GM19193 (cell line): ENCODE measurements around the gene MYH7.

Source experiments
- POLR2A ChIP-seq: IDR thresholded peaks from 4 replicates; pipeline ENCODE4 v1.6.1; 2011; ENCODE audit not compliant: insufficient read depth, insufficient read length; ENCODE audit errors: extremely low read depth

MYH7 gene

DNA sequence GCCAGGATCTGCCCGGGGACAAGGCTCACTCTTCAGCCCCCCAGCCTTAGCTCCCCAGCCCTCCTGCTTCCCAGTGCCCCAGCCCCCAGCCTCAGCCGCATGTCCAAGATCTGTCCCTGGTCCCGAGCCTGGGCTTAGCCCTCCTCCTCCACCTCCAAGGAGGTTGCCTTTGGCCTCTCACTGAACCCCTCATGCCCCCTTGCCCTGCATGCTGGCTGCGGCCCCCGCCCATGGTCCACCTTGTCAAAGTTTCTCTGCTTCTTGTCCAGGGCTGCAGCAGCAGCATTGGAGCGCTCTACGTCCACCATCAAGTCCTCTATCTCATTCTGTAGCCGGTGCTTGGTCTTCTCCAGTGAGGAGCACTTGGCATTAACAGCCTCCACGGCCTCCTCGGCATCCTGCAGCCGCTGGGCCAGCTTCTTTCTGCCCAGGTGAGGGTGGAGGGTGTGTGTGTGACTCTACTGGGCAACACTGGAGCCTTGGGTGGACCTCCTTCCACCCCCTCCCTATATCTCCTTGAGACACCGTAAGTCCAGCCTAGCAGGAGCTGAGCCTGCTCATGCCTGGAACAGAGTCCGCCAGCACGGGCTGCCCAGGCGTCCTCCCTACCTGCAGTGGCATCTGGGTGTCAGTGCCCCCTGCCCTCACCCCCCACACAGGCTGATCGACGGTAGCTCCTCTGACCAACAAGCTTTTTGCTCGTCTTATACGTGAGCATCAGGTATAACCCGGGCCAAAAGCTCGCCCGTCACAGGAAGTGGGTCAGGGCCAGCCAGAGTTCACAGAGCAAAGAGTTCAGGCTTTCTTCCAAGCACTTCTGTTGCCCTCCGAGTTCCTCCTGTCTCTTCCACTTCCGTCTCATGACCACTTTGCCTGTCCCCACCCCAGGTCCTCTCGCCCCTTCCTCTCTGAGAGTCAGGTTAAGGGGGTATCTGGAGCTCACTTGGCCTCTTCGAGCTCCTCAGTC, 47.3 kb downstream of the MYH7 start:
- TF ChIP-seq POLR2A, result no peak

DNA sequence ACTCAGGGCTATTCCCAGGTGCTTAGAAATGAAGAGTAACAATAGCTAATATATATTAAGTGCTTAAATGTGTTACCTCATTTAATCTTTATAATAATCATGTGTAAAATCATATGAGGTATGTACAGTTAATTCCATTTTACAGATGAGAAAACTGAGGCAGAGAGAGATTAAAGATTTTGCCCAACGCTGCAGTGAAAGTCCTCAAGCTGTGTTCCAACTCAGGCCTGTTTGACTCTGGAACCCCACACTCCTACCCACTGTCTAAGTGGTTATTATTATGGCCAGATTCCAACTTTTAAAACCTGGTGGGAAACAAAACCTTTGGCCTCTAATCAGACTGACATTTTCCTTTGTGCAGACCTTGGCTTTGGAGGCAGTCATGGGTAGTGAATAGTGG, 48.5 kb downstream of the MYH7 start:
- TF ChIP-seq POLR2A, result no peak

- TF ChIP-seq POLR2A, result no peak
These were observed 49.7 kb downstream of the MYH7 start for GRCh38 chr14:23385642-23386265.

- no peak for TF ChIP-seq POLR2A
These were observed 50.2 kb downstream of the MYH7 start for GRCh38 chr14:23385244-23385641.

DNA sequence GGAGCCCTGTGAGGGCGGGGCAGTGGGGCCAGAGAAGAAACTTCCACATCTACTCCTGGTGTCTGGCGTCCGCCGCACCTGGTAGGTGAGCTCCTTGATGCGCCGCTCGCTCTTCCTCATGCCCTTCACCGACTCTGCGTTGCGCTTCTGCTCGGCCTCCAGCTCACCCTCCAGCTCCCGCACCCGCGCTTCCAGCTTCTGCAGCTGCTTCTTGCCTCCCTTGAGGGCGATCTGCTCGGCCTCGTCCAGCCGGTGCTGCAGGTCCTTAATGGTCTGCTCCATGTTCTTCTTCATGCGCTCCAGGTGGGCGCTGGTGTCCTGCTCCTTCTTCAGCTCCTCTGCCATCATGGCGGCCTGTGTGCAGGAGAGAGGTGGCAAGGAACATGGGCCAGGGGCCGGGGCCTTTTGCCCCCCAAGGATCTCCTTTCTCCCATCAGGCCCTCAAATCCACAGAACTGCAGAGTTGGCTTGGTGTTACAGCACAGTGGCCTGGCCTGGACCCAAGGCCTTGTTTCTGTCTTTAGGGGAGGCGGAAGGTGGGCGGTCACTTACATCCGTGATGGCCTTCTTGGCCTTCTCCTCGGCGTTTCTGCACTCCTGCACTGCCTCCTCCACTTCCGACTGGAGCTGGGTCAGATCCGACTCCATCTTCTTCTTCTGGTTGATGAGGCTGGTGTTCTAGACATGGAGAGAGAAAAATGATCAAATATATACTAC, 50.9 kb downstream of the MYH7 start:
- TF ChIP-seq POLR2A, result no peak

- no peak for TF ChIP-seq POLR2A
These were observed 52.6 kb downstream of the MYH7 start for GRCh38 chr14:23382731-23383440.

DNA sequence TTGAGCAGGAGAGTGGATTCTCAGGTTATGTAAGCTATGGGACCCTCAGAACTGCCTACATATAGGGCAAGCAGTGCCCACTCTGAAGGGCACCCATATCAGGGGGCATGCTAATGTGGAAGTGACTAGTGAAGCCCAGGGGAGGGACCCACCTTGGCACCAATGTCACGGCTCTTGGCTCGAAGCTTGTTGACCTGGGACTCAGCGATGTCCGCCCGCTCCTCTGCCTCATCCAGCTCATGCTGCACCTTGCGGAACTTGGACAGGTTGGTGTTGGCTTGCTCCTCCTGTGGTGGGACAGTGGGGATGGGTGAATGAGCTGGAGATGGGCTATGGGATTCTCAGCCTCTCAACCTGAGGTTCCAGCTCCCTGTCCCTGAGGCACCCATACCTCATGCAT, 53.2 kb downstream of the MYH7 start:
- TF ChIP-seq POLR2A, result no peak

GRCh38 chr14:23381871-23382270, 53.6 kb downstream of the MYH7 start:
- no peak for TF ChIP-seq POLR2A

- TF ChIP-seq POLR2A, result no peak
These were observed 54.5 kb downstream of the MYH7 start for GRCh38 chr14:23380976-23381375.

DNA sequence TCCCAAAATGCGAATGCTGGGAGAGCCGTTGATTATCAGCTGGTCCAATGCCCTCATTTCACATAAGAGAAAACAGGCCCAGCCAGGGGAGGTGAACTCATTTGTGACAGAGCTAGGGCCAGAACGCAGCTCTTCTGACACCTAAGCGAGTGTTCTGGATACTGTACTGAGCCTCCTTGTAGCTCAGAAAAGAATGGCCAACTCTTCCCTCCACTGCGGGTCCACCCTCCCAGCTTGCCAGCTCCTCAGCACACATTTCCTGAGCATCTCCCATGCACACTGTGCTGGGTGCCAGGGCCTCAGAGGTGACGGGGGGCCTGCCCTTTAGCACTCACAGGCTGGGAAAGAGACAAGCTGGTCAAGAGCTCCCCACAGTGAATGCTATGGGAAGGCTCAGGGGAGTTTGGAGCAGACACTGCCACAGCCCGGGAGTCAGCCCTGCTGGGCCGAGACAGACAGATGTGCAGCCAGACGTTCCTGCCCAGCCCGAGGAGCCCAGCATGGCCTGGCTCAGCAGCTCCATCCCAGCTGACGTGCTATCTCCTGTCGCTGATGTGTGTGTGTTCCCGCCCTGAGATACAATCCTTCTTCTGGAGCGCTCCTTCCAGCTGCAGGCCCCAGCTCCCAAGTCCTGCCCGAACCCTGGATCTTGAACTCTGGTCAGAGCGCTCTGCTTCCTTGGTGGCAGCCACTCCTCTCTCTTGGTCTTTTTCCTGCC, 55.1 kb downstream of the MYH7 start:
- TF ChIP-seq POLR2A, result no peak

DNA sequence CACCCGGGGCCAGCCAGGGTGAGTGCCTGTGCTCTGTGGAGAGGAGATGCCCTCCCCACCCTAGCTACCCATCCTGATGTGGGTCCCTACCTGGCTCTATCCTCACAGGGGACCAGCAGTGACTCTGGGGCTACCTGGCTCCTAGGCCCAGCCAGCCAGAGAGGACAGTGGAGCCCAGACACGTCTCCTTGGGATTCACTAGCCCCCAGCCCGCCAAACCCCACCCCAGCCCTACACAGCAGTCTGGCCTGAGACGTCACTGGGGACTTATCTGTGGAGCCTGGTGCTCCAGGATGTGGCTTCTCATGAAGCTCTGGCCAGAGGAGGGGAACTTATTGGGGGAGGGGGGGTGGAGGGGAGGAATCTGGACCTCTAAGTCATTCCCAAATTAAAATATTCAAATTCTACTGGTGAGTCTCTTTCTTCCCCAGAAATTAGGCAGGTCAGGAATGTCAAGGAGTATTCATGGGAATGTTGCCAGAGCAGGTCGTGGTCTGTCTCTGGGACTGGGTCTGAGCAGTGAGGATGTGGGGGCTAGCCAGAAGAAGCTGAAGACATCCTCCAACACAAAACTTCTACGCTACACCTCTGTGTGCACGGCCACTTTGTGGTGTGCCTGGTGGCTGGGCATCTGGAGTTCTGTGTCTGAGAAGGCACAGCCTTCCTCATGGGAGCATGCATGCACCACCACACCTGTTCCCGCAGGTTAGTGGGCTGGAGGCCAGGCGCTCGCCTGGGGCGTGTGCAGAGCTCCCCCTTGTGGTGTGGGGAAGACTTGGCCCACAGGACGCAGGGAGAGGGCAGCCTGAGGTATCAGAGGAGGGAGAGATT, 55.9 kb downstream of the MYH7 start:
- TF ChIP-seq POLR2A, result no peak

GRCh38 chr14:23378612-23379220, 56.7 kb downstream of the MYH7 start:
- TF ChIP-seq POLR2A, result no peak
